Measurements from ENCODE around the gene ETV2.

GRCh38 chr19:35665604-35666003 is 24.1 kb downstream of the ETV2 start:
- TF ChIP-seq CTCF (IDR thresholded peaks at IDR 0.05; ENCODE audit: low read depth, low read length, missing input control) (no peak), RAD21 (IDR thresholded peaks at IDR 0.05) (no peak), MAX (IDR thresholded peaks at IDR 0.05) (no peak), REST (IDR thresholded peaks at IDR 0.05) (no peak), ZBTB33 (IDR thresholded peaks at IDR 0.05) (no peak), HNF4A (conservative IDR thresholded peaks at IDR 0.05) (no peak), TAF1 (conservative IDR thresholded peaks at IDR 0.05) (no peak), NR2F2 (IDR thresholded peaks at IDR 0.05) (no peak), GABPA (IDR thresholded peaks at IDR 0.05 in 1 of 2, conservative IDR thresholded peaks at IDR 0.05 in 1 of 2) (no peak), JUND (IDR thresholded peaks at IDR 0.05) (no peak)

Measured in liver (tissue), 3 donors.